Retina (tissue), 1 donor: ENCODE data around the gene DNAJC2.
"Not testable (repeated sequence)": the region's sequence is repeated elsewhere in the genome, so short reads cannot be mapped to it uniquely, and the experiment has no call there.

Experiments used
- DNase-seq: peaks from one replicate; pipeline ENCODE4 v3.0.0-alpha.2; 2016

DNAJC2 gene

DNA sequence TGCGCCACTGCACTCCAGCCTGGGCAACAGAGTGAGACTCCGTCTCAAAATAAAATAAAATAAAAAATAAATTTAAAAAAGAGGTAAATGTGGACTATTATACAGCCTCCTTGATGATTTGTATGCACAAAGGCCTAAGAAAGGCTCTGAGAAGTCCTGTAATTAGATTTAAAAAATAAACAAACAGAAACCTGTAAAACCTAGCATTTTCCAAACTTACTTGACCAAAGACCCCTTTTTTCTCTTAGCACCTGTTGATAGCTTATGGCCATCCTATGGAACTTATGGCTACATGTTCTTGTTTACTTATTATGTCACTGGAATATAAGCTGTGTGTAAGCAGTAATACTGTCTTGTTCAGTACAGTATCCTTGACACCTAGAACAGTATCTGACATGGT, 5.7 kb downstream of the DNAJC2 start:
- DNase-seq: no peak

DNA sequence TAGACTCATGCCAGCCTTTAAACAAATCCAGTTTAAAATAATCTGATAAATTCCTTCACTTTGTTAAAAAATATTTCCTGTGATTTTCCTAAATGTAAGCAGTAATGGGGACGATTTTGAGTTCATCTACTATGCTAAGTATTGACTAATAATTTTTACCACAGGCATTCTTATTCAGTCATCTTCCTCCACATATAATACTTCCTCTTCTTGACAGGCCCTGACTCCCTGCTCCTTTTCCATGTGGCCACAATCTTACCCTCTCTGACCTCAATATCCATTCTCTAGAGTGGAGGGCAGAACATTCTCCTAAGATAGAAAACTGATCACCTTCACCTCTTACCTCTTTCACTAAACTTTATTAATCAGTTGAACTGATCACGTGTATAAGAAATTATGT, 7.8 kb downstream of the DNAJC2 start:
- no peak for DNase-seq

DNA sequence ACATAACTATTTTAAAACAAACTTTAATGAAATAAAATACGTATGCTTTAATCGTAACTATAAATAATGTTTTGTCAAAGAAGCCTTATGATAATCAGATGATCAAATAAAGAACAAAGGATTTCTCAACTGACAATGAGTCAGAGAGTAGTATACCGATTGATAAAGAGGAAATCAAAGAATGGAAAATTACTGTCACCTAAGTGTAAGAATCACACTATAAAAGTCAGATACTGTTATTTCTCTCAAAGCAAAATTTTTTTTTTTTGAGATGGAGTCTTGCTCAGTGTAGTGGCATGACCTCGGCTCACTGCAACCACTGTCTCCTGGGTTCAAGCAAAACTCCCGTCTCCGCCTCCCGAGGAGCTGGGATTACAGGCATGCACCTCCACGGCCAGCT, 18.8 kb downstream of the DNAJC2 start:
- DNase-seq: no peak

DNA sequence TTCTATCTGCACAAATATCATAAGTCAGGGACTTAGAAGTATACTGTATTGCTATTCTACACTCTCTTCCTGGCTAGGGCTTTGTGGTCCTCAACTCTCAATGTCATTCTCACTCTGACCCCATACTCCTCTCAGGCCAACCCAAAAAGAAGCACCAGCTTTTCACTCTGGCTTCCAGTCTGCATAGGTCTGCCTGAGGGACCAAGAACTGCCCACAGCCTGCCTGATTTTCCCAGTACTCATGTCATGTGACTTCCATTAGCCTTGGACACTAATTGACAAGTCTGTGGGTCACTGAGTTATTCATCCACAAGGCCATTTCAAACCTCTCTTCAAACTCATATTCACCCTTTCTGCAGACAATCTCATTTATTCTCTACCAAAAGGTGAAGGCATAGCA, 27.6 kb downstream of the DNAJC2 start:
- DNase-seq: no peak

DNA sequence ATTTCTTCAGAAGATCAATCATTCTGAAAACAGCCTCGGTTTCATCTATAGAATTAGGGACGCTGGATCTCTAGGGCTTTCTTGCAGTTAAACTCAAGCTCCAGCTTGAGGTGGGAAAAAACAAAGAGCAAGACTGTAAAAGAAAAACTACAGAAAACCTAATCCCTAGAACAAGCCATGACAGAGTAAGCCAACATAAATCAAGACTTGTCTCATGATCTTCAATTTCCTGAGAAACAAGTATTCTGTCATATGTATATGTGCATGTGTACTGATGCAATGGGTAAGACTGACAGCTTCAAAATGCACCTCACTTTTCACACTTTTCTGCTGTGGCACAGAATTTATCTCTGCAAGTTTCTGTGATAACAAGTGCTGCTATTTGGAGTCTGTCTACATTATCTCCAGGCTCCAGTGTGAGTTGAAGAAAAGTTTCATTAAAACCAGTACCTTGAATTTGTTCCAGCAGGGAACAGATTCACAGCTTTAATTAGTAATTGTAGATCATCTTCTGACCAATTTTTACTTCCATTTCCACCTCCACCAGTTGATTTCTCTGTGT, 28.1 kb downstream of the DNAJC2 start:
- no peak for DNase-seq

DNA sequence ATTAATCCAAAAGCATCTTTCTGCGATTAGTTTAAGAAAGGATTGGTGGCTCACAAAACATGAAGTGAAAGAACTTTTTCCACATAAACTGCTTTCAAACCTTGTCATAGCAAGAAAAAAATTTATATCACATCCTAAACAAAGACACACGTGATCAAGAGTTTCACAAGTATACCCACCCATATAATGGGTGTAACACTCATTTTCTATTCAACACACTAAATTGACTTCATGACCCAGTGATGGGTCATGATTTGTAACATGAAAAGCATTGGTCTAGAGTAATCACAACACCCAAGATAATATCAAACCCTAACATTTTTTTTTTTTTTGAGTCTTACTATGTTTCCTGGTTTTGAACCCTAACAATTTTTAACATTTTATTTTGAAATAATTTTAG, 29.7 kb downstream of the DNAJC2 start:
- DNase-seq: no peak

DNA sequence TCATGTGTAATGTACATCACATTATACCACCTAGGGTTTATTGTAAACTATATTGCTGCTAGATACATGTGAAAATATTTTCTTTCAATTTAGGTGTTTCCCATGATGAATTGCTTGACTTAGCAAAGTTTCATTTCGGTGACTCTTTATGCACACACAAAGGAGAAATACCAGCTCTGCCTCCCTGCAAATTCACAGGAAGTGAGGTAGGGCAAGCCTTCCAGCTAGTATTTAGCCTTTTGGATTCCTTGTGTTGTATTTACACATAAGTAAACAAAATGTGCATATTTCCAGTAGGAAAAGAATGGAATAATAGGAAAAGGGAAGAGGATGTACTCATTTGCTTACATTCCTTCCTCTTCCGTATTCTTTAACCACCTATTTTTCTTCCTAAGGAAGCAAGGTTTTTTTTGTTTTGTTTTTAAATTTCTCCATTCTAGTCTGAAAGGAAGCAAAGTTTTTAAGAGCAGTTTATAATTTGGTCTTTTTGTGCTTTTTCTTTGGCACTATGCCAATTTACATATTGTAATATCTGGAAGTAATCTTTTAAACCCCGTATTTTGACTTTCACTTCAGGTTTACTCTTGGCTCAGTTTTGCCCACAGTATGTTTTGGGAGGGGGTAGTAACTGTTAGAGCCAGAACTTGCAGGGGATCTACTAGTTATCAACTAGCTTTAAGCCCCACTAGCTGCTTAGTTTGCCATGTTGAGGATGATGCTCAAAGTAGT, 36.9 kb downstream of the DNAJC2 start:
- DNase-seq: no peak

DNA sequence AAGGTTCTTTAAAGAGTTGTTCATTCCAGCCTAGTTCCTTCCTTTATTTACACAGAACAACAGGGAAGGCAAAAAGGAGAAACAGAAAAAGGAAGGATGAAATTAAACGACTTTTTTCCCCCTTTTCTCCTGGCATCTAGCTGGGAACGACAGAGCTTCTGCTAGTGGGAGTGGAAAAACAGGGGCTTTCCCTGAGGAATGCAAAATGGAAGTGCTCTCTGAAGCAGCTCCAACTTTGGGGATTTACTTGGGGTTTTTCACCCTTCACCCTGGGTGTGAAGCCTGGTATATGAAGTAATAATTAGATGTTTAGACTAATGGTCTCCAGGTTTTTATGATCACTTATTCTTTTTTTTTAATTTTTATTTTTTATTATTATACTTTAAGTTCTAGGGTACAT, 43.1 kb downstream of the DNAJC2 start:
- DNase-seq: no peak

DNA sequence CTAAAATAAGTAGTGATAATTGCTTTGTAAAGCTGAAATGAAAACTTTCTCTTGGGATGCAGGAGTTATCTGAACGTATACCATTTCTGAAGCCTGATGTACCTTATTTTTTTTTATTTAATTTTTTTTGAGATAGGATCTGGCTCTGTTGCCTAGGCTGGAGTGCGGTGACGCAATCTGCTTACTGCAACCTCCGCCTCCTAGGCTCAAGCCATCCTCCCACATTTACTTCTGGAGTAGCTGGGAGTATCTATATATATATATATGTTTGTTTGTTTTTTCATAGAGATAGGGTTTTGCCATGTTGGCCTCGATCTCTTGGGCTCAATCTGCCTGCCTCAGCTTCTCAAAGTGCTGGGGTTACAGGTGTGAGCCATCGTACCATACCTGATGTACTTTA, 44.9 kb downstream of the DNAJC2 start:
- DNase-seq: no peak

DNA sequence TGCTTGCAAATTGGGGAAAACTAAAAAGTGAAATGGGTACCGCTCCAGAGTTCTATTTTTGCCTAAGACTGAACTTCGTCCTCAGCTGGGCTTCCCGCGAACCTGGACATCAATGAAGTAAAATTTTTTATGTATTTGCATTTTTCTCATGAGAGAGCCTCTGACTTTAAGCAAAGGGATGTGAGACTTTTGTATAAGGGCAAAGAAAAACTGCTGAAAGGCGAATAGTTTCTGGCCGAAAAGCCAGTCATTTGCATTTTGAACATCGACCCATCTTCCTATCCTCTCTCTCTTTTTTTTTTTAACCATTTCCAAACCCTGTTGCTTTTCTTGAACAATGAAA, 46.8 kb downstream of the DNAJC2 start:
- no peak for DNase-seq

DNA sequence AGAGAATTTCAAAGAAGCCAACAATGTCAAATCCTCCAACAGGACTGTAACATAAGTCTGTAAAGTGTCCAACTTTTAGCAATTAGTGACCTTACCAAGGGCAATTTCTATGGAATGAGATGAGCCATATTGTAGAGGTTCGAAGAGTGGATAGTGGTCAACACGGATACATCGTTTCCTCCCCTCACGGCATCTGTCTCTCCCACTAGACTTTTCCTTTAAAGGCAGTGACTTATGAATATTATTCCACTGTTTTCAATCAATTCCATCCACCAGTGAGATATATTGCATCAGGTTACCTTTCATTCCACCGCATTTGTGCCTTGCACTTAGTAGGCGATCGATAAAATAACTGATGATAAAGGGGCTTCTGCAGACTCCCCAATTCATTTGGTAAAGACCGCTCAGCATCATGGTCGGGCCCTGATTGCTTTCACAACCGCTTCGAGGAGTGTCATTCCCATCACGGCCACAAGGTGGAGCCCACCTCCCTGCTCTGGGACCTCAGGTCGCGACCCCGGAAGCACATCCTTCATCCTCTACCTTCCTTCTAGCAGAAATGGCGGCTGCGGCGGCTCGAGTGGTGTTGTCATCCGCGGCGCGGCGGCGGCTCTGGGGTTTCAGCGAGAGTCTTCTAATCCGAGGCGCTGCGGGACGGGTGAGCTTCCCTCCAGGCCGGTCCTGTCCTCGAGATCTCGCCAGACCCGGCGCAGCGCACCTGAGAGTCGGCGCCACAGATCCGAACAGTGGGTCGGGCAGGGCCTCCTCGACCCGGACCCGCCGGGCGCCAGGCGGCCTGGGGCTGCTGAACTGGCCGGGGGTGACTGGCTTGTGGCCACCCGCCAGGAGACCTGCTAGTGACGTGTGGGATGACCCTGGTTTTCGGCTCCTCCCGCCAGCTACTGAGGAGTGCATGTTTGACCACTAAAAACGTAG, 47.4 kb downstream of the DNAJC2 start, which contains the start of gene PMPCB:
Gene PMPCB (plus strand): TSS at position 535 of the 936 bp plus-strand sequence. CDS start 25 bp downstream, at position 560.
- peak; percentile 96 for DNase-seq

DNA sequence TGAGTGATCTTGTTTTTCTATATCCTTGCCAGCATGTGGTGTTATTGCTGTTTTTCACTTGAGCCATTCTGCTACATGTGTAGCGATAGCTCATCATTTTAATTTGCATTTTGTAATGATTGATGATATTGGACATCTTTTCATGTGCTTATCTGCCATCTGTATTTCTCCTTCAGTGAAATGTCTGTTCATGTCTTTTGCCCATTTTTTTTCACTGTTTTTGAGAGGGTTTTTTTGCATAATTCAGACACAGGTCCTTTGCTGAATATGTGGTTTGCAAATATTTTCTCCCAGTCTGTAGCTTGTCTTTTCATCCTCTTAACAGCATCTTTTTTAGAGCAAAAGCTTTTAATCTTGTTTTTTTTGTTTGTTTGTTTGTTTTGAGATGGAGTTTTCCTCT, 51.0 kb downstream of the DNAJC2 start:
- DNase-seq: no peak

DNA sequence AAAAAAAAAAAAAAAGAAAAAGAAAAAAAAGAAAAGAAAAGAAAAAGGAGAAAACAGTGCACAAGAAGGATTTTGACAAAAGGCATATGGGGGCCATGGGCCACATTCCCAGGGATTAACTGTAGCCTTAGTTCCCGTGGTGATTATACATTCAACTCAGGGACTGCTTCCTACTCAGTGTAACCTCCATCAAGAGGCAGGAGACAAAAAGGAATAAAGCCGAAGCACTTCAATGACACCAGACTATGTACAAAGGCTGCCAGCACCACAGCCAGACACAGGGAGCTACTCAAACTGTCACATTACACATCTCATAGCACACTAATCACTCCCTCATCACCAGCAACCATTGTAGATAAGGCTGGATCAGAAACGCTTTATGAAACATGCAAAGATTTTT, 52.4 kb downstream of the DNAJC2 start:
- peak; percentile 6 for DNase-seq

DNA sequence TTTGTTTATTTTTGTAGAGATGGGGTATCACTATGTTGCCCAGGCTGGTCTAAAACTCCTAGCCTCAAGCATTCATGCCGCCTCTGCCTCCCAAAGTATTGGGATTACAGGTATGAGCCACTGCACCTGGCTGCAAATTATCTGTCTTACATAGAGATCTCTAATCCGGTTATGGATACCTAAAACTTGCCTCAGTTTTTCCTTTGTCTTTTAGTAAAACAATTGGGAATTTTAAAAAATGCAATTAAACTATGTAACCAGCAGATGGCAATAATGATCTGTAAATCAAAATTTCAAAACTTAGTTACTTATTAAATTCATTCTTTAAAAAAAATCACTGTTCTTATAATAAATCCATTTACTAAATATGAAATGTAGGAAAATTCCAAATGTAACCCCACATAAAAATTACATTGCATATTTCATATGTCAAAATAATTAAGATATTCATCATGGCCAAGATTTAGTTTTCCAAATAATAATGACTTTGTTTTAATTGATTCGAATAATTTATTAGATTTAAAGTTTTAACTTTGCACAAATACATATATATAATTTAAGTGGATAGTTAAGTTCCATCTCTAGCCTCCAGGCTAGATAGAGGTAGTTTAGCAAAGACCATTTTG, 61.7 kb downstream of the DNAJC2 start:
- DNase-seq: not testable (repeated sequence)

DNA sequence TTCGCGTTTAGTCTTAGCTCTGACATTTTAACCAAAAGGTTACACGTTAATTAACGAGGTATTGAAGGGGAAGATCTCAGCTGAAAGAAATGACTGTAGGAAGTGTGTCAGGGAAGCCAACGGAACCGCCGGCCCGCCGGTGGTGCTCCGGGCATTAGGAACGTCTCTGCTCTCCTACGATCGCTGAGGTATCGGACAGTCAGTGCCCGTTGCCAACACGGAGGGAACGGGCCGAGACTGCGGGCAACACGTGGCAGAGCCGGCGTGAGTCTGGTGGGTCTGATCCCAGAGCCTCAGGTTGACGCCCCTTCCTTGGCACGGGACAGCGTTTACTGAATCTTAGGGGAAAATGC, 63.8 kb downstream of the DNAJC2 start:
- DNase-seq: peak; percentile 72

DNA sequence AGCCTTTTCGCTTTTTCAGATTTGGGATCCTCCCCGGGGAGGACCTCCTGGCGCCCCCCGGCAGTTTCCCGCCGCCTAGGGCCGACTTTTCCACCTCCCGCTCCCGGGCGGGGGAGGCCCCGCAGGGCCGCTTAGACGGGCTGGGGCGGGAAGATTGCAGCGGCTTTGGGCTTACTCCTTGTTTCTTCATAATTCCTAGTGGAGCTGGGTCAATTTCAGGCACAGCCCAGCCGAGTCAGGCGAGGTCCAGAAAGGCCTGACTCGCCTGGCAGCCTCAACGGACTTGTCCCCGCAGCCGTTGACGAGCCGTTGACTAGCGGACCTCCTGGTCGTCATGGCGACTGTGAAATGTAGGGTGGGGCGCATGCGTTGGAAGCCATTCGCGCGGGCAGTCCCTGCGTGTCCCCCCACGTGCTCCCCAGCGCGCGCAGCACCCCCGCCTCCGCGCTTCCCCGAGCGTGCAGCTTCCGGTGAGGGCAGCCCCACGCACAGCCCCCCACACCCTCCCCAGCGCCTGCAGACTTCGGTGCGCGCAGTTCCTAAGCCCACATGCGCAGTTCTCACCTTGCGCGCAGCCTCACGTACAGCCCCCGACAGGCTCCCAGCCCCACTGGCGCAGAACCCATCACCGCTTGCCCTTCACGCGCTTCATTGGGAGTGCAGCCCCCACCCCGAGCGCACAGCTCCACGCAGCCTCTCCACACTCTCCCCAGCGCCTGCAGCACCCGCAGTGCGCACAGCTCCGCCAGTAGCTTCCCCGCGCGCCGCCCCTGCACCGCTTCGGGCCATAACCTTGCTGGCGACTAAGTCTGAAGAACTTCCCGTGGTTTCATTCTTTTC, 64.4 kb downstream of the DNAJC2 start:
- DNase-seq: peak; percentile 87

DNA sequence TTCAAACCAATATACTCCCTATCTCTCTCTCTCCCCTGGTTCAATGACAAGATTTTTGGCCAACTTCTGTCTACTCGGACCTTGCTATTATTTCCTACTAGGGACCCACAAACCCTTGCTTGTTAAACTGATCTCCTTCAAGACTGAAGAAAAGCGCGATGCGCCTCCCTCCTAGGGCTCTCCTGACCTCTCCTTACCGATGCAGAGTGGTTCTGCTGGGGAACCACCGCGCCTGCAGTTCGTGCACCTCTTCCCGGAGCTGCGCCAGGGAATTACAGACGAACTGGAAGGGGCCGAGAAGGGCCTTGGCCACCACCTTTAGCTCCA, 65.0 kb downstream of the DNAJC2 start:
- not testable (repeated sequence) for DNase-seq

DNA sequence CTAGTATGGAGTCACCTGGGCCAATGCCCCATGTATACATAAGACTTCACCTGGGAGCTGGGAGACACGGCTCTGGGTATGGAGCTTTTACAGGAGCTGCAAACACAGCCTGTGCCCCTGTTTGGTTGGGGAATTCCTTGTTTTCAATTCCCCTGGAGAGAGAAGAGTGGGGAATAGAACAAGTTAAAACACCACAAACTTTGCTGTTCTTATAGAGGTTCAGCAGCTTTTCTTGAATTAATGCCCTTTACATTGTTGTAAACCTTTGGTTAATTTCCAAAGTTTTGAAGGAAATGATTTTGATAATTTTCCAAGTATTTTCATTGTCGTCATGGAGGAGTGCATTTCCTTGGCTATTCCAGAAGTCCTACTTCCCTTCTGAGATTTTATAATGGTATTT, 66.4 kb downstream of the DNAJC2 start:
- peak; percentile 1 for DNase-seq

DNA sequence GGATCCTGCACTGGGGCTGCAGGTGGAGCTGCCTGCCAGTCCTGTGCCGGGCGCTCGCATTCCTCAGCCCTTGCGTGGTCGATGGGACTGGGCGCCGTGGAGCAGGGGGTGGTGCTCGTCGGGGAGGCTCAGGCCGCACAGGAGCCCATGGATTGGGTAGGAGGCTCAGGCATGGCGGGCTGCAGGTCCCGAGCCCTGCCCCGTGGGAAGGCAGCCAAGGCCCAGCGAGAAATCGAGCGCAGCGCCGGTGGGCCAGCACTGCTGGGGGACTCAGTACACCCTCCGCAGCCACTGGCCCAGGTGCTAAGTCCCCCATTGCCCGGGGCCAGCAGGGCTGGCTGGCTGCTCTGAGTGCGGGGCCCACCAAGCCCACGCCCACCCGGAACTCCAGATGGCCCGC, 69.7 kb downstream of the DNAJC2 start:
- DNase-seq: not testable (repeated sequence)

DNA sequence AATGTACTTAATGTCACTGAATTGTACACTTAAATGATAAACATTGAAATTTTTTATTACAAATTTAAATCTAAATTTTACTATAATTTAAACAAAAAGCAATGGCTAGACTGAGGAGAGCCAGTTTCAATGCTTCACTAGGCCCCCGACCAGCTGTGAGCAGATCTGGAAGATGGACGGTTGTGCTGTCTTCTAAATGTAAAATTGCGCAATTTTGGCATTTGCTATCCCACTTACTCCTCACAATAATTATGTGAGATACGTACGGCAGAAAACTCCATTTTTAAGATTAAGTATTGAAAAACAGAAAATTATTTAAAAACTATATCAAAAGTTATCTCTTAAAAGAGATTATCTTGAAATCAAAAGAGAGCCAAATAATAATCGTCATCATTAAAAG, 71.2 kb downstream of the DNAJC2 start:
- not testable (repeated sequence) for DNase-seq

DNA sequence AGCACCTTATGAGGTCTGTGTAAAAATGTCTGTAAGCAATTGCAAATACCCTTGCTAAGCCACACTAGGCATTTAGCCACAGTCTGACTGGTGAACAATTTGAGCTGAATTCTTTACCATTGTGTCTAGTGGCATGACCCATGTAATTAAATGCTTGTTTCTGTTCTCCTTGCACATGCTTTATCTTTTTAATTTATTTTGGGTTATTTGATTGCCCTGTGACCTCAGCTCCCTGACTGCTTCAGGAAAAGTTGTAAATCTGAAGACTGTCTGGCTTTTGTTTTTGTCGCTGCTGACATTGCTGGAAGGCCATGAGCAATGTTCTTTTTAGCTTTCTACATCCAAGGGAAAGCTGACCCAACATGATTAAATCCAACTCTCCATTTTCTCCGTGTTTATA, 78.3 kb downstream of the DNAJC2 start:
- DNase-seq: not testable (repeated sequence)

DNA sequence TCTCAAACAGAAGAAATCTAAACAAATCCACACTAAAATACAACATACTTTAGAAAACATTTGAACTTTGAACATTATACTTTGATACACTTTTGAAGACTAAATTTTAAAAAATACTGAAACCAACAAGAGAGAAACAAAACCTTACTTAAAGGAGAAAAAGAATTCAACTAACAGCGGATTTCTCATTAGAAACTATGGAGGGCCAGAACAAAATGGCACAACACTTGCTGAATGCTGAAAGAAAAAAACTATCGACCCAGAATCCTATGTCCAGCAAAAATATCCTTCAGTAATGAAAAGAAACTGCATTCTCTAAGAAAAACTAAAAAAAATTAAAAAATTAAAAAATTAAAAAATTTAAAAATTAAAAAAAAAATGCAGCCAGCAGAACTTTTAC, 80.5 kb downstream of the DNAJC2 start:
- not testable (repeated sequence) for DNase-seq
